ENCODE measurements around the gene GALNT2.

The GALNT2 gene

DNA sequence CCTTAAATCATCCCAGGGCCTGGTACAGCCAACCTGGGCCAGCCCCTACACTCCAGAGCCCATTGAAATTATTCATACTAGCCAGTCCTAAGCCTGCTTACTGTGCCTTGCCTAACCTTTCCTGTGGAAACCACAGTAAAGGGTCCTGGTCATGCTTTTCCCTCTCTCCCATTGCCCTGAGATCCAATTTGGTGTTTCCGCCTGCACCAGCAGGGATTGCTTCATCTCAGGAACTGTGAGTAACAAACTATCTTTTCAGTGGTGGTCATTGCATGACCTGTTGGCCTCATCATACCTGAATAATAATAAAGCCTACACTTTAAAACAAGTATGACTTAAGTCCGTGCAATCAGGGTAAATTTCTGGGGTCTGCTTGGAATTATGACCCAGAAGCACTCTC lies 18.7 kb upstream of the GALNT2 start (continued):
- TF ChIP-seq ZNF70 (CRISPR knock-in tag; IDR thresholded peaks at IDR 0.05): no peak
- TF ChIP-seq, protein P1, sequence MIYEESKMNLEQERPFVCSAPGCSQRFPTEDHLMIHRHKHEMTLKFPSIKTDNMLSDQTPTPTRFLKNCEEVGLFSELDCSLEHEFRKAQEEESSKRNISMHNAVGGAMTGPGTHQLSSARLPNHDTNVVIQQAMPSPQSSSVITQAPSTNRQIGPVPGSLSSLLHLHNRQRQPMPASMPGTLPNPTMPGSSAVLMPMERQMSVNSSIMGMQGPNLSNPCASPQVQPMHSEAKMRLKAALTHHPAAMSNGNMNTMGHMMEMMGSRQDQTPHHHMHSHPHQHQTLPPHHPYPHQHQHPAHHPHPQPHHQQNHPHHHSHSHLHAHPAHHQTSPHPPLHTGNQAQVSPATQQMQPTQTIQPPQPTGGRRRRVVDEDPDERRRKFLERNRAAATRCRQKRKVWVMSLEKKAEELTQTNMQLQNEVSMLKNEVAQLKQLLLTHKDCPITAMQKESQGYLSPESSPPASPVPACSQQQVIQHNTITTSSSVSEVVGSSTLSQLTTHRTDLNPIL (CRISPR knock-in tag; IDR thresholded peaks at IDR 0.05; ENCODE audit: low read depth): no peak
- no peak for TF ChIP-seq ZNF8 (CRISPR knock-in tag; IDR thresholded peaks at IDR 0.05)
- no peak for TF ChIP-seq BACH2 (CRISPR knock-in tag; IDR thresholded peaks at IDR 0.05; ENCODE audit: borderline replicate concordance)
- TF ChIP-seq ZNF565 (CRISPR knock-in tag; conservative IDR thresholded peaks at IDR 0.05; ENCODE audit: low read depth): no peak
- TF ChIP-seq OSR1 (CRISPR knock-in tag; IDR thresholded peaks at IDR 0.05): no peak

DNA sequence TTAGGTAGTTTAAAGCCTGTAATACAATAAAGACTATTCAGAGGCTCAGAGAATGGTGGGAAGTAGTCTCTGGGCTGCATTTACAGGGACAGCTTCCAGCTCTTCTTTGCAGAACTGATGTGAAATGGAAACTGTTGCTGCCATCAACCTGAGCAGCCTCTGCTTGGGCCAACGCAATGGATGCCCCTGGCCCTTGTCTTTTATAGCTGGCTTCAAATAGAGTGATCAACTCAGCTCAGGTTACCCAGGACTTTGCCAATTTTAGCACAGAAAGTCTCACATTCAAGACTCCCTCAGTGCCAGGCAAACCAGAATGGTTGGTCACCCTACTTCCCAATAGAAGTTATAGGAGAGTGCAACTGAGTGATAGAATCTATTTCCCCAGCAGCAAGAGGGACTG lies 18.1 kb upstream of the GALNT2 start:
- no peak for TF ChIP-seq CSDC2 (CRISPR knock-in tag; IDR thresholded peaks at IDR 0.05)
- TF ChIP-seq, protein P1 (CRISPR knock-in tag; IDR thresholded peaks at IDR 0.05; ENCODE audit: low read depth): no peak
- no peak for TF ChIP-seq ZNF70 (CRISPR knock-in tag; IDR thresholded peaks at IDR 0.05)
- TF ChIP-seq TCF4 (CRISPR knock-in tag; IDR thresholded peaks at IDR 0.05; ENCODE audit: borderline replicate concordance): no peak
- TF ChIP-seq PPARA (CRISPR knock-in tag; IDR thresholded peaks at IDR 0.05; ENCODE audit: borderline replicate concordance): no peak
- TF ChIP-seq ZC3H10 (CRISPR knock-in tag; IDR thresholded peaks at IDR 0.05): no peak
- TF ChIP-seq, protein P2, sequence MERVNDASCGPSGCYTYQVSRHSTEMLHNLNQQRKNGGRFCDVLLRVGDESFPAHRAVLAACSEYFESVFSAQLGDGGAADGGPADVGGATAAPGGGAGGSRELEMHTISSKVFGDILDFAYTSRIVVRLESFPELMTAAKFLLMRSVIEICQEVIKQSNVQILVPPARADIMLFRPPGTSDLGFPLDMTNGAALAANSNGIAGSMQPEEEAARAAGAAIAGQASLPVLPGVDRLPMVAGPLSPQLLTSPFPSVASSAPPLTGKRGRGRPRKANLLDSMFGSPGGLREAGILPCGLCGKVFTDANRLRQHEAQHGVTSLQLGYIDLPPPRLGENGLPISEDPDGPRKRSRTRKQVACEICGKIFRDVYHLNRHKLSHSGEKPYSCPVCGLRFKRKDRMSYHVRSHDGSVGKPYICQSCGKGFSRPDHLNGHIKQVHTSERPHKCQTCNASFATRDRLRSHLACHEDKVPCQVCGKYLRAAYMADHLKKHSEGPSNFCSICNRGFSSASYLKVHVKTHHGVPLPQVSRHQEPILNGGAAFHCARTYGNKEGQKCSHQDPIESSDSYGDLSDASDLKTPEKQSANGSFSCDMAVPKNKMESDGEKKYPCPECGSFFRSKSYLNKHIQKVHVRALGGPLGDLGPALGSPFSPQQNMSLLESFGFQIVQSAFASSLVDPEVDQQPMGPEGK (CRISPR knock-in tag; IDR thresholded peaks at IDR 0.05; ENCODE audit: borderline replicate concordance): no peak
- no peak for TF ChIP-seq BACH2 (CRISPR knock-in tag; IDR thresholded peaks at IDR 0.05; ENCODE audit: borderline replicate concordance)
- TF ChIP-seq ZFP30 (CRISPR knock-in tag; IDR thresholded peaks at IDR 0.05): no peak
- TF ChIP-seq GLIS3 (CRISPR knock-in tag; IDR thresholded peaks at IDR 0.05): no peak
- TF ChIP-seq, protein P3, sequence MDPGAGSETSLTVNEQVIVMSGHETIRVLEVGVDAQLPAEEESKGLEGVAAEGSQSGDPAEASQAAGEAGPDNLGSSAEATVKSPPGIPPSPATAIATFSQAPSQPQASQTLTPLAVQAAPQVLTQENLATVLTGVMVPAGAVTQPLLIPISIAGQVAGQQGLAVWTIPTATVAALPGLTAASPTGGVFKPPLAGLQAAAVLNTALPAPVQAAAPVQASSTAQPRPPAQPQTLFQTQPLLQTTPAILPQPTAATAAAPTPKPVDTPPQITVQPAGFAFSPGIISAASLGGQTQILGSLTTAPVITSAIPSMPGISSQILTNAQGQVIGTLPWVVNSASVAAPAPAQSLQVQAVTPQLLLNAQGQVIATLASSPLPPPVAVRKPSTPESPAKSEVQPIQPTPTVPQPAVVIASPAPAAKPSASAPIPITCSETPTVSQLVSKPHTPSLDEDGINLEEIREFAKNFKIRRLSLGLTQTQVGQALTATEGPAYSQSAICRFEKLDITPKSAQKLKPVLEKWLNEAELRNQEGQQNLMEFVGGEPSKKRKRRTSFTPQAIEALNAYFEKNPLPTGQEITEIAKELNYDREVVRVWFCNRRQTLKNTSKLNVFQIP (CRISPR knock-in tag; IDR thresholded peaks at IDR 0.05; ENCODE audit: borderline replicate concordance, low read depth): no peak
- no peak for ATAC-seq

DNA sequence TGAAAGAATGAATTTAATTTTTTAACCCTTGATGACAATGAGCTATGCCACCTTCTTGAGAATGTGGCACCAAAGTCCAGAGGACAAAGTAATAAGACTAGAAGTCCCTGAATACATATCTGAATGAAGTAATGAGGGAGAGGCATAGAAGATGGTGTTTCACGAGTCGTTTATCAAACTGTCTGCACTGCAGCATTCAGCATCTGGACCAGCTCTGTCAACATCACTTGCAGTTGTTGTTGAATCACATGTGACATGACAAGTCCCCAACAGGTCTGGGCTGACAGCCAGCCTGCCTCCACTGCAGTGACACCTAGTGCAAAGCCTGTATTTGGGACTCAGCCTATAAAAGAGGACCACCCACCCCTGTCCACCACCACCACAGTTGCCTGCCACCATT lies 17.3 kb upstream of the GALNT2 start:
- TF ChIP-seq ZC3H10 (CRISPR knock-in tag; IDR thresholded peaks at IDR 0.05): no peak
- TF ChIP-seq GLIS3 (CRISPR knock-in tag; IDR thresholded peaks at IDR 0.05): no peak
- no peak for TF ChIP-seq OSR1 (CRISPR knock-in tag; IDR thresholded peaks at IDR 0.05)
- no peak for TF ChIP-seq TCF4 (CRISPR knock-in tag; IDR thresholded peaks at IDR 0.05; ENCODE audit: borderline replicate concordance)
- no peak for TF ChIP-seq ZFP30 (CRISPR knock-in tag; IDR thresholded peaks at IDR 0.05)
- TF ChIP-seq, protein P4, sequence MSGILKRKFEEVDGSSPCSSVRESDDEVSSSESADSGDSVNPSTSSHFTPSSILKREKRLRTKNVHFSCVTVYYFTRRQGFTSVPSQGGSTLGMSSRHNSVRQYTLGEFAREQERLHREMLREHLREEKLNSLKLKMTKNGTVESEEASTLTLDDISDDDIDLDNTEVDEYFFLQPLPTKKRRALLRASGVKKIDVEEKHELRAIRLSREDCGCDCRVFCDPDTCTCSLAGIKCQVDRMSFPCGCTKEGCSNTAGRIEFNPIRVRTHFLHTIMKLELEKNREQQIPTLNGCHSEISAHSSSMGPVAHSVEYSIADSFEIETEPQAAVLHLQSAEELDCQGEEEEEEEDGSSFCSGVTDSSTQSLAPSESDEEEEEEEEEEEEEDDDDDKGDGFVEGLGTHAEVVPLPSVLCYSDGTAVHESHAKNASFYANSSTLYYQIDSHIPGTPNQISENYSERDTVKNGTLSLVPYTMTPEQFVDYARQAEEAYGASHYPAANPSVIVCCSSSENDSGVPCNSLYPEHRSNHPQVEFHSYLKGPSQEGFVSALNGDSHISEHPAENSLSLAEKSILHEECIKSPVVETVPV (CRISPR knock-in tag; IDR thresholded peaks at IDR 0.05): no peak
- TF ChIP-seq, protein P2 (CRISPR knock-in tag; IDR thresholded peaks at IDR 0.05; ENCODE audit: borderline replicate concordance): no peak
- TF ChIP-seq, protein P3 (CRISPR knock-in tag; IDR thresholded peaks at IDR 0.05; ENCODE audit: borderline replicate concordance, low read depth): no peak
- TF ChIP-seq BACH2 (CRISPR knock-in tag; IDR thresholded peaks at IDR 0.05; ENCODE audit: borderline replicate concordance): no peak
- TF ChIP-seq ZNF8 (CRISPR knock-in tag; IDR thresholded peaks at IDR 0.05): no peak
- TF ChIP-seq, protein P1 (CRISPR knock-in tag; IDR thresholded peaks at IDR 0.05; ENCODE audit: low read depth): no peak
- no peak for TF ChIP-seq TOX (CRISPR knock-in tag; IDR thresholded peaks at IDR 0.05; ENCODE audit: borderline replicate concordance)
- TF ChIP-seq, protein P5, sequence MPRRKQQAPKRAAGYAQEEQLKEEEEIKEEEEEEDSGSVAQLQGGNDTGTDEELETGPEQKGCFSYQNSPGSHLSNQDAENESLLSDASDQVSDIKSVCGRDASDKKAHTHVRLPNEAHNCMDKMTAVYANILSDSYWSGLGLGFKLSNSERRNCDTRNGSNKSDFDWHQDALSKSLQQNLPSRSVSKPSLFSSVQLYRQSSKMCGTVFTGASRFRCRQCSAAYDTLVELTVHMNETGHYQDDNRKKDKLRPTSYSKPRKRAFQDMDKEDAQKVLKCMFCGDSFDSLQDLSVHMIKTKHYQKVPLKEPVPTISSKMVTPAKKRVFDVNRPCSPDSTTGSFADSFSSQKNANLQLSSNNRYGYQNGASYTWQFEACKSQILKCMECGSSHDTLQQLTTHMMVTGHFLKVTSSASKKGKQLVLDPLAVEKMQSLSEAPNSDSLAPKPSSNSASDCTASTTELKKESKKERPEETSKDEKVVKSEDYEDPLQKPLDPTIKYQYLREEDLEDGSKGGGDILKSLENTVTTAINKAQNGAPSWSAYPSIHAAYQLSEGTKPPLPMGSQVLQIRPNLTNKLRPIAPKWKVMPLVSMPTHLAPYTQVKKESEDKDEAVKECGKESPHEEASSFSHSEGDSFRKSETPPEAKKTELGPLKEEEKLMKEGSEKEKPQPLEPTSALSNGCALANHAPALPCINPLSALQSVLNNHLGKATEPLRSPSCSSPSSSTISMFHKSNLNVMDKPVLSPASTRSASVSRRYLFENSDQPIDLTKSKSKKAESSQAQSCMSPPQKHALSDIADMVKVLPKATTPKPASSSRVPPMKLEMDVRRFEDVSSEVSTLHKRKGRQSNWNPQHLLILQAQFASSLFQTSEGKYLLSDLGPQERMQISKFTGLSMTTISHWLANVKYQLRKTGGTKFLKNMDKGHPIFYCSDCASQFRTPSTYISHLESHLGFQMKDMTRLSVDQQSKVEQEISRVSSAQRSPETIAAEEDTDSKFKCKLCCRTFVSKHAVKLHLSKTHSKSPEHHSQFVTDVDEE (CRISPR knock-in tag; IDR thresholded peaks at IDR 0.05): no peak
- TF ChIP-seq CSDC2 (CRISPR knock-in tag; IDR thresholded peaks at IDR 0.05): no peak
- no peak for TF ChIP-seq ZNF70 (CRISPR knock-in tag; IDR thresholded peaks at IDR 0.05)
- TF ChIP-seq ESRRG (CRISPR knock-in tag; IDR thresholded peaks at IDR 0.05): no peak
- no peak for ATAC-seq
